NK-92 (cell line): ENCODE results near the gene CCNY.
"Not testable (repeated sequence)": the region's sequence is repeated elsewhere in the genome, so short reads cannot be mapped to it uniquely, and the experiment has no call there.

Source experiments
- DNase-seq: peaks from one replicate; lab custom pipeline; 2025; ENCODE audit not compliant: unreplicated experiment; lab: John Stamatoyannopoulos, UW

Gene CCNY

GRCh38 chr10:35336084-35336831, at the start of gene CCNY:
Gene CCNY (plus strand): TSS chr10:35336509. CDS start chr10:35337054, 545 bp downstream.
- DNase-seq = no peak

DNA sequence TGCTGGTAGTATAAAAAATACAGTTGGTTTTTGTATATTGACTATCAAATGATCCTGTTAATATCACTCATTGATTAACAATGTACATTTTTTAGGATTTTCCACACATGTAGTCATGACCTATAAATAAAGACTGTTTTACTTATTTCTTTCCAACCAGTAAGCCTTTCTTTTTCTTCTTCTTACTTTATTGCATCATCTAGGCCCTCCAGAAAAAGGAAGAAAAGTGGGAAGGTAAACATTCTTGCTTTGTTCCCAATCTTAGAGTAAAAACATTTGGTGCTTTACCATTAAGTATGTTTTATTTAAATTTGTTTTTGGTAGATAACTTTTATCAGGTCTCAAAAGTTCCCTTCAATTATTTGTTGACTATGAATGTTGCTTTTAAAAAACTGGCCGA, 47.1 kb upstream of the CCNY start:
- DNase-seq = no peak

GRCh38 chr10:35294506-35294905, 41.8 kb upstream of the CCNY start:
- no peak for DNase-seq

DNA sequence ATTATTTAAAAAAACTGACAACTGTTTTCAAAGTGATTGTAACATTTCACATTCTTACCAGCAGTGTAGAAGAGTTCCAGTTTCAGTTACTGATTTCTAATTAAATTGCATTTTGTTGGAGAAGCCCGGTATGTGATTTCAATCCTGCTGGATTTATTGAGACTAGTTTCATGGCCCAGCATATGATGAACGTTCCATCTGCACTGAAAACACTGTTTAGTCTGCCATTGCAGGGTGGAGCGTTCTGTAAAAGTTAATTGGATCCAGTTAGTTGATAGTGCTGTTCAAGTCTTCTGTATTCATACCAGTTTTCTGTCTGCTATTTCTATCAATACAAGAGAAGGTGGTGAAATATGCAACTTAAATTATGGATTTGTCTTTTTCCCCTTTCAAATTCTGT, 37.3 kb upstream of the CCNY start:
- DNase-seq = no peak

GRCh38 chr10:35300063-35300699, 36.1 kb upstream of the CCNY start:
- no peak for DNase-seq

DNA sequence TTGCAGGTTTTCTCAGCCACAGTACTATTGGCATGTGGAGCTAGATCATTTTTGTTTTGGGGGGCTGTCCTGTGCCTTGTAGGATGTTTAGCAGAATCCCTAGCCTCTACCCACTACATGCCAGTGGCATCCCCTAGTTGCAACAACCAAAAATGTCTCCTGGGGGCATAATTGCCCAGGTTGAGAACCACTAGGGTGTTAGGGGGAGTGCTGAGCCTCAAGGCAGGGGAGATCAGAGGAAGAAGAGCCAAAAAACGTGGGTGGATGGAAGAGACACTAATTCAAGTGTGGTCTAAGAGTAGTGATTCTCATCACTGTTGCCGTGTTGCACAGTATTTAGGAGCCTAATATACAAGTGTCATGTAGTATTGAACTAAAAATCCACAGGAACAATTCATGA, 31.7 kb upstream of the CCNY start:
- no peak for DNase-seq

- DNase-seq = no peak
These were observed 29.5 kb upstream of the CCNY start for GRCh38 chr10:35306852-35307251.

GRCh38 chr10:35307297-35307696, 29.0 kb upstream of the CCNY start:
- no peak for DNase-seq

DNA sequence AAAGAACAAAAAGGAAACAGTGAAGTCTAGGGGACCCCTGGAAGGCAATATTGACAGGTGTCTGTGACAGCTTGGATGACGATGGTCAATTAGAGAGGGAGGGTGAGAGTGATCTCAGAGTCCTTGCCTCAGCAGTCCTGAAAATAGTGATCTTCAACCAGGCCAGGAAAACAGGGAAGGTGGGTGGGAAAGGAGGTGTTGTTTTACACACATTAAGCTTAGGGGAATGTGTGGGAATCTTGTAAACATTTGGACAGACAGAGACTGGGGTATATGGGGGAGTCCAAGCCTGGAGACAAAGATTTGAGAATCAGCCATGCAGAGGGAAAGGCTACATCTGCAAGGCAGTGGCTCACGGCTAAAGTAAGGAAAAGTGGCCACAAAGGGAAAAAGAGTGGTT, 27.5 kb upstream of the CCNY start:
- no peak for DNase-seq

DNA sequence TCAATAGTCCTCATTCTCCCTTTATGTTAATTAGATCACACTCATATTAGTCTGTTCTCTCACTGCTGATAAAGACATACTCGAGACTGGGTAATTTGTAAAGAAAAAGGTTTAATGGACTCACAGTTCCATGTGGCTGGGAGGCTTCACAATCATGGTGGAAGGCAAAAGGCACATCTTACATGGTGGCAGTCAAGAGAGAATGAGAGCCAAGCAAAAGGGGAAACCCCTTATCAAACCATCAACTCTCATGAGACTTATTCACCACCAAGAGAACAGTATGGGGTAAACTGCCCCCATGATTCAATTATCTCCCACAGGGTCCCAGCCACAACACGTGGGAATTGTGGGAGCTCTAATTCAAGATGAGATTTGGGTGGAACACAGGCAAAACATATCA, 22.2 kb upstream of the CCNY start:
- not testable (repeated sequence) for DNase-seq

GRCh38 chr10:35315235-35315634, 21.1 kb upstream of the CCNY start:
- DNase-seq = not testable (repeated sequence)

- no peak for DNase-seq
These were observed 19.9 kb upstream of the CCNY start for GRCh38 chr10:35316218-35316967.

- DNase-seq = no peak
These were observed 17.8 kb upstream of the CCNY start for GRCh38 chr10:35318551-35318950.

GRCh38 chr10:35320341-35320740, 16.0 kb upstream of the CCNY start:
- DNase-seq = no peak

DNA sequence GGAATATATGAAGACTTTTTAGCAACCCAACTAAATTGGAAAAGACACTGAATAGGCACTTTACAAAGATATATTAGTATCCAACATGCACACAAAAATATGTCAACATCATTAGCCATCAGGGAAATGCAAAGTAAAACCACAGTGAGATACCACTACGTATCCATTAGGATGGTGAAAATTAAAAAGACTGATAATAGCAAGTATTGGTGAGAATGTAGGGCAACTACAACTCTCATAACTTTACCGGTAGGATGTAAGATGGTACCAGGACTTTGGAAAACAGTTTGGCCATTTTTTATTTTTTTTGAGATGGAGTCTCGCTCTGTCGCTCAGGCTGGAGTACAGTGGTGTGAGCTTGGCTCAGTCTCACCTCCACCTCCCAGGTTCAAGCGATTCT, 13.7 kb upstream of the CCNY start:
- DNase-seq = no peak

DNA sequence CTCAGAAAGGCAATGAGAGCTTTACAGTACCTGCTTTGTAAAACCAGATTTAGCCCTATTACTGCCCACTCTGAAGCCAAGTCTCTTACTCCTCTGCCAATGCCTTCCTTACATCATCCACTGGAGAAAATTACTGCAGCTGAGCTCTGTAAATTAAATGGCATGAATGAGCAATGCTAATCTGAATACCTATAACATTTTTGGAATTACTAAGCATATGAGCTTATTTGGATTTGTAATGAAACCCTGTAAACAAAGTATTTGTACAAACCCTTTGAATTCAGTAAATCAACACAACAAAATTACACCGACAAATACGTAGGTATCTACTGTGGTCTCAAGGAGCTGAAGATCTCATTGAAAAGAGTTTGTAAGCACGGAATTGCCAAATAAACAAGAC, 12.1 kb upstream of the CCNY start:
- no peak for DNase-seq

- no peak for DNase-seq
These were observed 9.7 kb upstream of the CCNY start for GRCh38 chr10:35326466-35327235.

DNA sequence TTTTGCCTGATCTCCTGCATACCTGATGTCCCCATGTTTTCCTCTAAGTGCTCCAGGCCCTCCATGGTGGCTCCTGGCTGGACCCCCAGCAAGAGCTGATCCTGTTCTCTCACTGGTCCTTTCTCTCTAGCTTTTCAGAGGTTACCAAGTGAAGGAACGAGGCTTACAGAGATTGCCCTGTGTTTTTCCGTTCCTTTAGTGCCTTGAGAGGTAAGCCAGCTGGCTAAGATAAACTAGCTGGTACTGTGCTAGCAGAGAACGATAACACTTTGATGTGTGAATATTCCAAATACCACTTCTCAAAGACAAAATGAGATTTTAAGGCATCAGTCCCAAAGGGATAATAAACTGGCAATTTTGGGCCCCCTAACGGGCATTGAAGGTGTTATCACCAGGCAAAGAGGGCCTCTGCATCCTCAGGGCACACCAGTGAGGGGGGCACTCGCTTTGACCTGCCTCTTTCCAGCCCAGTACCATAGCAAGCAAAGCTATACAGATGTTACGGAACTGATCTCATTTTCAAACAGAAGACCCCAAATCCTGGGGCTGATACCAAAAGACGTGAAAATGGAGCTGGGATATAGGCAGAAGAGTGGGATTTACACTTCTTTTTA, 8.4 kb upstream of the CCNY start:
- DNase-seq = no peak

DNA sequence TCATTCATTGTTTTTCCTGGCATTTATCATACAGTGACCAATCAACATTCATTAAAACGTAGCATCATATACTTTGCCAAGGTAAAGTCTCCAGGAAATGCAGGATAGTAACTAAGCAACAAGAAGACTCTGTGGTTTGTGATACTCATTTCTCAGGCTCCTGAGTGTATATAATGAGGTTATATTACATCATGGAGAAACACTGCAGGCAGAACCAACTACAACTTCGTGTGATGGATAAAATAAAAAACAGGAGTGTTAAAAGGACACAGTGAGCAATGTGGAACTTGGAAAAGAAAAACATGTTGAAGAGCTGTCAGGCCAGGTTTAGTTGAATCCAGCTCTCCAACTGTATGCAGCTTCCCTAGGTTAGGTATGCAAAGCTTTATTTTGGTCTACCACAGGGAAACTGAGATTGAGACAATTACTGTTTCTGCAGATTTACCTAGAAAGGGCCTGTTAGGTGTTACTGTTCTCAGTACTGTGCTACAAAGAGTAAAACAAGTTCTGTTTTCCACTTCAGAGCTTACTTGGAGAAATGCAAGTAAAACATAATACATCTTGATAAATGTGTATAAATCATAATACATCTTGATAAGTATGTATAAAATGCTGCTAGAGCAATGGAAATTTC, 7.8 kb upstream of the CCNY start:
- DNase-seq = no peak

GRCh38 chr10:35329520-35329919, 6.8 kb upstream of the CCNY start:
- DNase-seq = no peak
